Sigmoid colon (tissue), 7 donors: Measurements from ENCODE around the gene ATF6. TPM values are rescaled to one million over a fixed set of nuclear protein-coding genes. Genes with fewer than 3 reads are reported as not detected.
A peak's percentile ranks its signal among the peaks of the same experiment; 100 is the strongest.

ENCODE experiments used
- DNase-seq: peaks from one replicate; pipeline ENCODE4 v3.0.0-alpha.2; 2019
- H3K27ac ChIP-seq, 4 donors: fragments of 200-600 bp; sonication (generic); one replicate each; pipeline ENCODE4 v1.5.1; 2016 to 2019; ENCODE audit warnings: mild to moderate bottlenecking in 1 of 4
- H3K27me3 ChIP-seq, 3 donors: fragments of 200-600 bp; sonication (generic); one replicate each; pipeline ENCODE4 v1.5.1; 2019; ENCODE audit warnings: mild to moderate bottlenecking in 1 of 3
- H3K36me3 ChIP-seq, 4 donors: fragments of 200-600 bp; sonication (generic); one replicate each; pipeline ENCODE4 v1.5.1; 2016 to 2019
- H3K4me1 ChIP-seq, 4 donors: fragments of 200-600 bp; sonication (generic); one replicate each; pipeline ENCODE4 v1.5.1; 2017 to 2019
- H3K4me3 ChIP-seq, 4 donors: fragments of 200-600 bp; sonication (generic); one replicate each; pipeline ENCODE4 v1.5.1; 2017 to 2019; ENCODE audit warnings: mild to moderate bottlenecking in 2 of 4, moderate library complexity in 1 of 4
- H3K9me3 ChIP-seq, 4 donors: fragments of 200-600 bp in 3 of 4; sonication (generic) in 3 of 4; one replicate each; pipeline versions ENCODE4 v1.5.1 to v1.6.1; 2013 to 2019
- CTCF ChIP-seq, 4 experiments: fragments of 450-650 bp in 3 of 4; fragments of 200-600 bp in 1 of 4; IDR thresholded peaks; one replicate each; pipeline ENCODE4 v1.5.1; 2016 to 2019; ENCODE audit warnings: antibody characterized with exemption in 4 of 4, mild to moderate bottlenecking in 3 of 4, moderate library complexity in 2 of 4
- EP300 ChIP-seq, 4 donors: sonication (generic); formaldehyde crosslinking; IDR thresholded peaks; one replicate each; pipeline ENCODE4 v1.6.1; 2017; ENCODE audit warnings: antibody characterized with exemption in 4 of 4
- POLR2A ChIP-seq, 2 donors: fragments of 450-650 bp; IDR thresholded peaks; one replicate each; pipeline ENCODE4 v1.6.1; 2016; ENCODE audit warnings: antibody characterized with exemption in 2 of 2, mild to moderate bottlenecking in 2 of 2, moderate library complexity in 2 of 2
- POLR2AphosphoS5 ChIP-seq, 4 donors: sonication (generic); formaldehyde crosslinking; IDR thresholded peaks; one replicate each; pipeline ENCODE4 v1.6.1; 2017; ENCODE audit warnings: antibody characterized with exemption in 4 of 4
- WGBS, 2 donors: extraction: QIAGEN DNeasy Blood & Tissue Kit; methylation state at CpG; one replicate each; pipeline ENCODE4 v1.1.7; 2013; 5-methylcytosine and 5-hydroxymethylcytosine counted together
- intact Hi-C: fragments of 100-400 bp; cut with DNase I; formaldehyde crosslinking; loops from one replicate; pipeline ENCODE4 v1.15.1; 2023
- polyA plus RNA-seq, 3 donors: library from polyadenylated mRNA; stranded (reverse); fragments of 200-250 nt; gene quantifications; one replicate each; pipeline ENCODE4 v1.2.3, GENCODE V29; 2013
- total RNA-seq, 4 donors: library from RNA; depleted of rRNA; stranded (reverse); fragments of >200 nt; gene quantifications; one replicate each; pipeline ENCODE4 v1.1.0, GENCODE V29; 2016
- donor health status: healthy with polysubstance abuse.
- donor health status: Bipolar disorder and iron deficiency.
- donor health status: healthy.

ATF6 gene
- total and polyA plus RNA-seq, 7 donors = 2.3 to 28.1 (median 26.3) TPM

GRCh38 chr1:161725908-161726472, 40.1 kb upstream of the ATF6 start:
- Histone ChIP-seq H3K4me3 (peak overlapping the region; percentile 54 to 91 (median 78)), H3K27me3 (peaks cover 0 to 3% (median 0%) of the 10 kb centered on the region in 3 donors), H3K27ac (peak overlapping the region; percentile 78 to 88 (median 80)), H3K4me1 (peaks cover 0 to 17% (median 13%) of the 10 kb centered on the region in 4 donors), H3K36me3 (no peaks in the 10 kb centered on the region), H3K9me3 (no peaks in the 10 kb centered on the region)
- peak; percentile 68 for DNase-seq
- 1% methylated on average over 34 of the region's 34 CpGs for WGBS, 2 donors
- TF ChIP-seq POLR2AphosphoS5 (IDR thresholded peaks at IDR 0.05) (no peak), CTCF (IDR thresholded peaks at IDR 0.05) (peak; percentile 28 to 59 (median 42))
- intact Hi-C loops = loop anchor here (1.0 kb wide), 1 partner anchor 114 kb away; no protein-coding TSS in a partner anchor

DNA sequence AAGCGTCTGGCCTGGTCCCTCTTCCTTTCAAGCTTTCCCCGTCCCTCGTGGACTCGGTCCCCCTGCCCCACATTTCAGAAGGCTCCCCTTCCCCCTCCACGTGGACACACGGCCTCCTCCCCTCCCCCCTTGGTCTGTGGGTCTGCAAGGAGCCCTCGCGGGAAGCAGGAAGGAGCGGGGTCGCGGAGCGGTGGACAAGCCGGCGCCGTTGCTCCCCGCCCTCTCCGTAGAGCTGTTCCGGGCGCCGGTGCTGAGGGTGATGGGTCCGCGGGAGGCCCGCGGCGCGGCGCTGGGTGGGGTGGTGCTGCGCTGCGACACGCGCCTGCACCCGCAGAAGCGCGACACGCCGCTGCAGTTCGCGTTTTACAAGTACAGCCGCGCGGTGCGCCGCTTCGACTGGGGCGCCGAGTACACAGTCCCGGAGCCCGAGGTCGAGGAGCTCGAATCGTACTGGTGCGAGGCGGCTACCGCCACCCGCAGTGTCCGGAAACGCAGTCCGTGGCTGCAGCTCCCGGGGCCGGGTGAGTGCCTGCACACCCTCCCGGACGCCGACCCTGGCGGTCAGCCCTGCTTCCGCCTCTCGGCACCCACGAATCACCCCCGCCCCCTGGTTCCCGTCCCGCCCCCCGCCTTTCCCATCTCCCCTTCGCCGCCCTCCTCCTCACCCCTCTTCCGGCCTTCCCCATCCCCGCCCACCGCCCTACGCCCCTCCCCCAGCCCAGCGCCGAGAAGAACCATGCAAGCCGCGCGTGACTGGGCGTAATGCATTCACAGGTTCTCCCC, 39.5 kb upstream of the ATF6 start:
- Histone ChIP-seq H3K36me3 (no peaks in the 10 kb centered on the region), H3K4me3 (peak overlapping the region; percentile 54 to 91 (median 78)), H3K27me3 (no peaks in the 10 kb centered on the region), H3K9me3 (no peaks in the 10 kb centered on the region), H3K27ac (peak overlapping the region; percentile 78 to 88 (median 80)), H3K4me1 (peaks cover 0 to 17% (median 13%) of the 10 kb centered on the region in 4 donors)
- 0% methylated on average over 83 of the region's 83 CpGs for WGBS, 2 donors
- TF ChIP-seq EP300 (IDR thresholded peaks at IDR 0.05) (no peak), POLR2A (IDR thresholded peaks at IDR 0.05) (no peak), POLR2AphosphoS5 (IDR thresholded peaks at IDR 0.05) (peak; percentile 51 to 82 (median 70)), CTCF (IDR thresholded peaks at IDR 0.05) (no peak)
- DNase-seq = peak; percentile 94
- intact Hi-C loops = loop anchor here (1.0 kb wide), 1 partner anchor 114 kb away; no protein-coding TSS in a partner anchor

GRCh38 chr1:161727256-161727924, 38.7 kb upstream of the ATF6 start:
- H3K36me3 ChIP-seq = no peaks in the 10 kb centered on the region
- intact Hi-C loops = no loop called here
- H3K4me3 ChIP-seq = peak overlapping the region; percentile 54 to 91 (median 78)
- no peaks in the 10 kb centered on the region for H3K9me3 ChIP-seq
- TF ChIP-seq EP300 (IDR thresholded peaks at IDR 0.05) (no peak), CTCF (IDR thresholded peaks at IDR 0.05) (no peak)
- peak overlapping the region; percentile 78 to 88 (median 80) for H3K27ac ChIP-seq
- no peaks in the 10 kb centered on the region for H3K27me3 ChIP-seq
- peaks cover 0 to 17% (median 13%) of the 10 kb centered on the region in 4 donors for H3K4me1 ChIP-seq
- WGBS, 2 donors = 4 to 7% methylated on average over 38 of the region's 38 CpGs
- DNase-seq = no peak

DNA sequence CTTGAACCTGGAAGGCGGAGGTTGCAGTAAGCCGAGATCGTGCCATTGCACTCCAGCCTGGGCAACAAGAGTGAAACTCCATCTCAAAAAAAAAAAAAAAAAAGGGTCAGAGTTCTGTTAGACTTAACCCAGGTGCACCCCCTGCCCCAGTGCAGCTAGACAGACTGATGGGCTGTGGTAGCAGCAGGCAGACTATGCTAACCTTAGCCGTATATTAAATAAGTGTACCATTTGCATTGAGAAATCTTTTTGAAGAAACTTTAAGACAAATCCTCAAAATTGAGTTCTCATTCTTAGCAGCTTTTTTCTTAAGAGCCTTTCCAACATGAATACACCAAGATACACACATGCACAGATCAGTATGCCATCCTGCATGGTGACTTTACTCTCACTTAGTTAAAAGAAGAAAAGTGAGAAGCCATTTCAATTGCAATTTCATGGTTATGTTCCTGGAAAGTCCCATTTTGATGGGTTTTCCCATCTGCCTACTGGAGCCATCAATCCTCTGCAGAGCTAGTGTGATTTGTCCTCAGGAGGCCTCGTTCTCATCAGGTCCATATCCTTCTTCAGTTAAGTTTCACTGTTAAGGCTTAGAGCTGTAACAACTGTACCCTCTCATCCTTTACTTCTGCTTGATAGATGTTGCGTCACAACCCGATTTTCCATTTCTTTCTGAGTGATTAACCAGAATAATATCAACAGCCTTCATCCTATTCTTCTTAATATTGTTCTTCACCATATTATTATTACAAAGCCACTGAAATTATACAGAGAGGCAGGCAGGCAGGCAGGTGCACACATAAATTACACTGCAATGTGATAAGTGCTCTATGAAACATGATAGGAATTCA, 37.5 kb upstream of the ATF6 start:
- intact Hi-C loops = no loop called here
- H3K4me1 ChIP-seq = peaks cover 0 to 17% (median 13%) of the 10 kb centered on the region in 4 donors
- no peaks in the 10 kb centered on the region for H3K27me3 ChIP-seq
- DNase-seq = no peak
- 60 to 85% methylated on average over 7 of the region's 7 CpGs for WGBS, 2 donors
- no peaks in the 10 kb centered on the region for H3K36me3 ChIP-seq
- H3K4me3 ChIP-seq = no peak overlapping the region
- TF ChIP-seq EP300 (IDR thresholded peaks at IDR 0.05) (no peak), POLR2AphosphoS5 (IDR thresholded peaks at IDR 0.05) (no peak), CTCF (IDR thresholded peaks at IDR 0.05) (no peak), POLR2A (IDR thresholded peaks at IDR 0.05) (no peak)
- no peaks in the 10 kb centered on the region for H3K9me3 ChIP-seq
- H3K27ac ChIP-seq = no peak overlapping the region
